ENCODE results near the gene CD38.

CD38 gene

GRCh38 chr4:15757054-15757453, 21.1 kb upstream of the CD38 start:
- TF ChIP-seq SIN3A (IDR thresholded peaks at IDR 0.05; ENCODE audit: borderline replicate concordance, insufficient read depth, low read length) (no peak), TAF1 (IDR thresholded peaks at IDR 0.05; ENCODE audit: borderline replicate concordance, insufficient read depth, low read length) (no peak), POLR2AphosphoS5 (IDR thresholded peaks at IDR 0.05; ENCODE audit: low read depth, low read length) (no peak), FOXP2 (optimal IDR thresholded peaks at IDR 0.05; ENCODE audit: borderline replicate concordance, extremely low read depth, extremely low read length, insufficient read depth) (no peak)
- TF ChIP-seq, protein P1, sequence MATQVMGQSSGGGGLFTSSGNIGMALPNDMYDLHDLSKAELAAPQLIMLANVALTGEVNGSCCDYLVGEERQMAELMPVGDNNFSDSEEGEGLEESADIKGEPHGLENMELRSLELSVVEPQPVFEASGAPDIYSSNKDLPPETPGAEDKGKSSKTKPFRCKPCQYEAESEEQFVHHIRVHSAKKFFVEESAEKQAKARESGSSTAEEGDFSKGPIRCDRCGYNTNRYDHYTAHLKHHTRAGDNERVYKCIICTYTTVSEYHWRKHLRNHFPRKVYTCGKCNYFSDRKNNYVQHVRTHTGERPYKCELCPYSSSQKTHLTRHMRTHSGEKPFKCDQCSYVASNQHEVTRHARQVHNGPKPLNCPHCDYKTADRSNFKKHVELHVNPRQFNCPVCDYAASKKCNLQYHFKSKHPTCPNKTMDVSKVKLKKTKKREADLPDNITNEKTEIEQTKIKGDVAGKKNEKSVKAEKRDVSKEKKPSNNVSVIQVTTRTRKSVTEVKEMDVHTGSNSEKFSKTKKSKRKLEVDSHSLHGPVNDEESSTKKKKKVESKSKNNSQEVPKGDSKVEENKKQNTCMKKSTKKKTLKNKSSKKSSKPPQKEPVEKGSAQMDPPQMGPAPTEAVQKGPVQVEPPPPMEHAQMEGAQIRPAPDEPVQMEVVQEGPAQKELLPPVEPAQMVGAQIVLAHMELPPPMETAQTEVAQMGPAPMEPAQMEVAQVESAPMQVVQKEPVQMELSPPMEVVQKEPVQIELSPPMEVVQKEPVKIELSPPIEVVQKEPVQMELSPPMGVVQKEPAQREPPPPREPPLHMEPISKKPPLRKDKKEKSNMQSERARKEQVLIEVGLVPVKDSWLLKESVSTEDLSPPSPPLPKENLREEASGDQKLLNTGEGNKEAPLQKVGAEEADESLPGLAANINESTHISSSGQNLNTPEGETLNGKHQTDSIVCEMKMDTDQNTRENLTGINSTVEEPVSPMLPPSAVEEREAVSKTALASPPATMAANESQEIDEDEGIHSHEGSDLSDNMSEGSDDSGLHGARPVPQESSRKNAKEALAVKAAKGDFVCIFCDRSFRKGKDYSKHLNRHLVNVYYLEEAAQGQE (IDR thresholded peaks at IDR 0.05; ENCODE audit: insufficient read depth in 1 of 2, low read depth in 2 of 2, low read length in 2 of 2), result no peak

- TF ChIP-seq POLR2AphosphoS5 (IDR thresholded peaks at IDR 0.05; ENCODE audit: low read depth, low read length), result no peak
- TF ChIP-seq FOXP2 (optimal IDR thresholded peaks at IDR 0.05; ENCODE audit: borderline replicate concordance, extremely low read depth, extremely low read length, insufficient read depth), result no peak
- TF ChIP-seq SIN3A (IDR thresholded peaks at IDR 0.05; ENCODE audit: borderline replicate concordance, insufficient read depth, low read length), result no peak
- no peak for TF ChIP-seq TAF1 (IDR thresholded peaks at IDR 0.05; ENCODE audit: borderline replicate concordance, insufficient read depth, low read length)
- TF ChIP-seq, protein P1 (IDR thresholded peaks at IDR 0.05; ENCODE audit: insufficient read depth in 1 of 2, low read depth in 2 of 2, low read length in 2 of 2), result no peak
Observed at GRCh38 chr4:15758294-15758693, 19.8 kb upstream of the CD38 start.

GRCh38 chr4:15765391-15765790, 12.7 kb upstream of the CD38 start:
- TF ChIP-seq SIN3A (IDR thresholded peaks at IDR 0.05; ENCODE audit: borderline replicate concordance, insufficient read depth, low read length) (no peak), POLR2AphosphoS5 (IDR thresholded peaks at IDR 0.05; ENCODE audit: low read depth, low read length) (no peak), TAF1 (IDR thresholded peaks at IDR 0.05; ENCODE audit: borderline replicate concordance, insufficient read depth, low read length) (no peak), FOXP2 (optimal IDR thresholded peaks at IDR 0.05; ENCODE audit: borderline replicate concordance, extremely low read depth, extremely low read length, insufficient read depth) (no peak)

DNA sequence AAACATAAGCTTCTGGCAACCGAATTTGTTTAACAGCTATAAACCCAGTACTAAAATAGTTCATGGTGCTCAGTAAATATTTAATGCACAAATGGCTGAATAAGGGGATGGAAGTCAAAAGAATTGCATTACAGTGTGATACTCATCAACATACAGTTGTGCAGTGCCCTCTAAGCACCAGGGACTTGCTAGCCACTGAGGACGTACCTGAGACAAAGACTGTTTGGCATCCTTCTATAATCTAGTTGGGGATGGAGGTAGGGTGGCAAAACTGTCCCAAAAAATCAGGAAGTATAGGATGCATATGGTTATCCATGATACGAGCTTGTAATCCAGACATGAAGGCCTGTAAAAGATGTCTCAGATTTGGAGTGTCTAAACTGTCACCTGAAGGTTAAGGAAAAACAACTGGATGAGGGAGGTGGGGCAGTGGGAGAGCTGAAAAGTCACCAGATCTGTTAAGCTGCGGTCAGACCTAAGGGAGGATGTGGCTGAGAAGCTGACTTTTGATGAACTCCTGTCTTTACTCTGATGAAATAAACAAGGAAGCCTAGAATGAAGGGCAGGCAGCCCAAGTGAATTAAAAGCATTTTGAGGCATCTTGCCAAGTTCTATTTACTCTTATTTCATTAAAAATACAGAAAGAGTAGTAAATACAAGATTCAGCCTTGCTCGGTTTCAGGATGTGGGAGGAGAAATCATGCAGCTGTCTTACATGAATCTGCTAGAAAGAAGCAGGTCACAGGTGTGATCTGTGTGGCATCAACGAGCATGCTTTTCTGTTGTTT, 12.0 kb upstream of the CD38 start:
- TF ChIP-seq SIN3A (IDR thresholded peaks at IDR 0.05; ENCODE audit: borderline replicate concordance, insufficient read depth, low read length), result no peak
- no peak for TF ChIP-seq POLR2AphosphoS5 (IDR thresholded peaks at IDR 0.05; ENCODE audit: low read depth, low read length)
- TF ChIP-seq FOXP2 (optimal IDR thresholded peaks at IDR 0.05; ENCODE audit: borderline replicate concordance, extremely low read depth, extremely low read length, insufficient read depth), result no peak
- TF ChIP-seq, protein P1 (IDR thresholded peaks at IDR 0.05; ENCODE audit: insufficient read depth in 1 of 2, low read depth in 2 of 2, low read length in 2 of 2), result no peak
- TF ChIP-seq TAF1 (IDR thresholded peaks at IDR 0.05; ENCODE audit: borderline replicate concordance, insufficient read depth, low read length), result no peak

- no peak for TF ChIP-seq POLR2AphosphoS5 (IDR thresholded peaks at IDR 0.05; ENCODE audit: low read depth, low read length)
Observed at GRCh38 chr4:15766821-15767220, 11.3 kb upstream of the CD38 start.

DNA sequence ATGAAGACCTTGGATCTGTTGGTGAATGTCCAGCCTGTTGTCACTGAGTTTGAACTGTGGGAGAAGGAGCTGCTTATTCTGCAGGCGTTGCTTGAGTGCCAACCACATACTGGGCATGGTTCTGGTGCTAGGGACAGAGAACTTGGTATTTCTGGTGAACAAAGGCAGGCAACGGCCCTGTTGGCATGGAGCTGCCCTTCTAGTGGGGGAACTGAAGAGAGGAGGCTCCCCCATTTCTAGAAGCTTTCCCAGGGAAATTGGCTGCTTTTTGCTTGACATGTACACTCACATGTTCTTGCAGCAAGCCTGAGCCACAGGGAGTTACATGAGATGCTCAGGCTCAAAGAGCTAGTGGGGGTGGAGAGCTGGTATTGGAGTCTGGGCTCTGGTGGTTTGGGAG, 8.9 kb upstream of the CD38 start:
- TF ChIP-seq SIN3A (IDR thresholded peaks at IDR 0.05; ENCODE audit: borderline replicate concordance, insufficient read depth, low read length), result no peak
- TF ChIP-seq, protein P1 (IDR thresholded peaks at IDR 0.05; ENCODE audit: insufficient read depth in 1 of 2, low read depth in 2 of 2, low read length in 2 of 2), result no peak
- no peak for TF ChIP-seq TAF1 (IDR thresholded peaks at IDR 0.05; ENCODE audit: borderline replicate concordance, insufficient read depth, low read length)
- TF ChIP-seq POLR2AphosphoS5 (IDR thresholded peaks at IDR 0.05; ENCODE audit: low read depth, low read length), result no peak
- no peak for TF ChIP-seq FOXP2 (optimal IDR thresholded peaks at IDR 0.05; ENCODE audit: borderline replicate concordance, extremely low read depth, extremely low read length, insufficient read depth)

Measured in PFSK-1 (cell line).